Amniotic stem cell (primary cell): ENCODE measurements around the gene DTYMK.
"Not testable (repeated sequence)": the region's sequence is repeated elsewhere in the genome, so short reads cannot be mapped to it uniquely, and the experiment has no call there.

ENCODE experiments used
- DNase-seq: peaks from one replicate; lab custom pipeline; 2025; lab: John Stamatoyannopoulos, UW

Gene DTYMK

GRCh38 chr2:241672243-241673188 lies 14.1 kb downstream of the DTYMK start:
- DNase-seq, result no peak

DNA sequence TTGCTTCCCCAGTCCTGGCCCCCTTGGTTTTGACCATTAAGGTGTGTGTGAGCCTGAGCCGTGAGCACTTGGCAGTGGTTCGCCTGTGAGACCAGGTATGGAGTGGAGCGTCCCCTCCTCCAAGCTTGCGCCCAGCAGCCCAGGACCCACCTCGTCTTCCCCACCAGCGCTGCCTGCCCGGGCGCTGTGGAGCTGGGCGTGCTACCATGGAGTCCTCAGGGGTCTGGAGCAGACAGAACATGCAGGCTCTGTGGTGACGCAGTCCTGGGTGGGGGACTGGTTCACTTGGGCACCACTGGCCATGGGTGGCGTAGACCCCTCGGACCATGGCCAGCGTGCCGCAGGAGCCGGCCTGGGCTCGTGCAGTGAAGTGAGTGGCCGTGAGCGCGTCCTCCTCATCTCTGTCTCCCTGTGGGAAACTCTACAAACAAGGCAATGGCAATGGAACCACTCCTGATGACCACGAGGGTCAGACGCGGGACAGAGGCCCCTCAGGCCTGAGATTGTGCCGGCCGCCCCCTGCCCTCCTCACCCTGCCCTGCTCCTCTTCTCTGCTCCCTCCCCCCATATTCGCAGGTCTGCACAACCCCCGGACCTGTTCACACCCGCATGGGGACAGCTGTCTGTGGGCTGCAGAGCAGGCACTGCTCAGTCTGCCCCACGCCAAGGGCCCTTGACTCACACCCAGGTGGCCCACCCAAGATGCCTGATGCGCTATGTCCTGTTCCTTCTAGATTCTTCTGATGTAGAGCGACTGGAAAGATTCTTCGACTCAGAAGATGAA lies 15.0 kb downstream of the DTYMK start:
- no peak for DNase-seq

DNA sequence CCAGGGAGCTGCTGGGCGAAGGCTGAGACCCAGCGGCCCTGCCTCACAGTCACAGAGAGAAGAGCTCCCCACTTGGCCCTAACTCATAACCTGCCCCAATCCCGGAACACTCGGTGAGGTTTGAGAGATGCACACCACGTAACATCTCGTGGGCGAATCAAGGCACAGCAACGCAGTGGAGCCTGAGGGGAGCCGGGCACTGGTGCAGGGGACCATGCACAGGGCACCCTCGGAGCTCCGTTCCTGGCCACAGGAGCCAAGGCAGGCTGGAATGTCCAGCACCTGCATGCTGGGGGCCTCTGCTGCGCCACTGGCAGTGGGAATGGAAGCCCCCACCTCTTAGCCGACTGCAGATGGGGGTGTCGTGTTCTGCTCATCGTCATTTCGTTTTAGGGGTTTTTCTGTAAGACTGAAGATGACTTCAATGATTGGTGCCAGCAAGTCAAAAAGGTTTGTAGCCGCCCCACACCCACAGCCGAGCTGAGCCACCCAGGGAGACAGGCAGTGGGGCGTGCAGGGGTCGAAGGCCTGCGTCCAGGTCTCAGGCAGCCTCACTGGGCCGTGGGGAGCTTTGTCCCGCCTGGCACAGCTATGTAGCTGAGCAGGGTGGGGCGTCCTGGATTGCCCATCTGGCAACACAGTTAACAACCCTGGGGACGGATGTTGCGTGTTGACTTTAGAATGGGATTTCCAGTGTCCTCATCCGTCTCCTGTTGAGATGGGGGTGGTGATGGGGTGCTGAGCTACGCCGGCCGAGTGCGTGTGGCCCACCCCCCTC lies 16.1 kb downstream of the DTYMK start:
- DNase-seq, result no peak

DNA sequence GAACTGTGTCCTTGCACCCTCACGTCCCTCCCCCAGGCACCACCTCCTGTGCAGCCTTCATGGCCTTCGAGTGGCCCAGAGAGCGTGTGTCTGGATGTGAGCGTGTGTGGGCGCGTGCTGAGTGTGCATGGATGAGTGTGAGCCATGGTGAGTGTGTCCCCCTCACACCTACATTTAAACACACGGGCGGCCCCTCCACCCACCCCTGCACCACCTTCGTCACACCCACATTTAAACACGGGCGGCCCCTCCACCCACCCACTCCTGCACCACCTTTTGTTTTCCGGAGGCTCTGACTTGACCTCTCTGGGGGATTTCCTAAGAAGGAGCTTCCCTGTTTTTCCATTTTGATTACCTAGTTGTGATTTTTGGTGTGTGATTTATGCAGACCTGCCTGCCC lies 17.8 kb downstream of the DTYMK start:
- DNase-seq, result no peak

- no peak for DNase-seq
These were observed 18.3 kb downstream of the DTYMK start for GRCh38 chr2:241668354-241668753.

DNA sequence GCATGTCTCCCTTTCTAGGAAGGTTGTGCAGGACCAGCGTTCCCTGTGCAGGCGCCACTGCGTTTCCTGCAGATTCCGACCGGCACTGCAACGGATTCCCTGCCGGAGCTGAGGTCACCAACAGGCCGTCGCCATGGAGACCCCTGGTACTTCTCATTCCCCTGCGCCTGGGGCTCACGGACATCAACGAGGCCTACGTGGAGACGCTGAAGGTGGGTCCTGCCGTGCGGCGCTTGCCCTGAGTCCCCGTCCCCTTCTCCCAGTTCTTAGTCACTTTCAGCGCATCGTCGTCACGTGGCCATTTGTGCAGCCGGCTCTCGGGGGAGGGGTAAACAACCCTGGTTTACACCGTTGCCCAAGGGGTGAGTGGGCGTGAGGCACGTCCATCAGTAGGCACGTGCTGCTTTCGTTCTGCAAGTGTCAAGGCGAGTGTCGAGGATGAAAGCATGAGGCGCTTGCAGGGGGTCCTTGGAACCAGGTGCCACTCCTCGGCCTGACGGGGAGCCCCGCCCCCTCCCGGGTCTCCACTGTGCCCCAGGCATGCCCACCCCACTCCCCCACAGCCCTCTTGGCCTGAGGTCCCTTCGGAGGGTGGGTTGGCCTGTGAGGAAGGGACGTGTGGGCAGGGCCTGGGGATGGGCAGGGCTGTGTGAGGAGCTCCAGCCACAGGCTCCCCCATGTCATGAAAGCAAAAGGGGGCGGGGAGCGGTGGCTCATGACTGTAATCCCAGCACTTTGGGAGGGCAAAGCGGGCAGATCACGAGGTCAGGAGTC lies 19.8 kb downstream of the DTYMK start:
- DNase-seq, result no peak

- no peak for DNase-seq
These were observed 20.7 kb downstream of the DTYMK start for GRCh38 chr2:241665731-241666440.

DNA sequence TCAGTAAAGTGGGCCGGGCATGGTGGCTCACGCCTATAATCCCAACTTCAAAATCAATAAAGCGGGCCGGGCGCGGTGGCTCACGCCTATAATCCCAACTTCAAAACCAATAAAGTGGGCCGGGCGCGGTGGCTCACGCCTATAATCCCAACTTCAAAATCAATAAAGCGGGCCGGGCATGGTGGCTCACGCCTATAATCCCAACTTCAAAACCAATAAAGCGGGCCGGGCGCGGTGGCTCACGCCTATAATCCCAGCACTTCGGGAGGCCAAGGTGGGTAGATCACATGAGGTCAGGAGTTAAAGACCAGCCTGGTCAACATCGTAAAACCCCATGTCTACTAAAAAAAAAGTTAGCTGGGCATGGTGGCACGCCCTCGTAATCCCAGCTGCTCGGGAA lies 23.9 kb downstream of the DTYMK start:
- not testable (repeated sequence) for DNase-seq

GRCh38 chr2:241660593-241661213 lies 25.9 kb downstream of the DTYMK start:
- DNase-seq, result no peak

DNA sequence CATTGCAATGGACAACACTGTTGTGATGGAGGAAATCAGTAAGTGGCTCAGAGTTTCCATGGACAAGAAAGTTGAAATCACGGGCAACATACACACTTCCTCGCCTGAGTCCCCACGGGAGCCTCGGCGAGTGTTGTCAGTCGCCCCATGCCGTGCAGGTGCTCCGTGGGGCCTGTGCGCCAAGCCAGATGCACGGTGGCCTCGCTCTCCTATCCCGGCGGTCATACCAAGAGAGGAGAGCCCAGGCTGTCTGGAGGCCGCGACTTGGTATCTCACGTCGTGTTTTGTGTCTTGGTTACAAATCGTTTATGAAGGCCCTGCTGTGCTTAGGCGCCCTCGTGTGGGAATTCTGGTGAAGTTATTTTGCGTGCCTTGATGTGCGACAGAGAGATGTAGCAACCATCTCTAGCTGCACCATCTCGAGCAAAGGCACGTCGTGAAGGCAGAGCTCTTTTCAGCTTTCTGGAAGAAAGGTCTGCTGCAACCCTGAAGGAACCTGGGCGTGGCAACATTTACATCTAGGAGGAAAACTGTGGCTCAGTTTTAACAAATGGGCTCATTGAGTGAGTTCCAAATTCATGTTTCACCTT lies 27.4 kb downstream of the DTYMK start:
- DNase-seq, result no peak

- no peak for DNase-seq
These were observed 28.3 kb downstream of the DTYMK start for GRCh38 chr2:241658296-241658695.

DNA sequence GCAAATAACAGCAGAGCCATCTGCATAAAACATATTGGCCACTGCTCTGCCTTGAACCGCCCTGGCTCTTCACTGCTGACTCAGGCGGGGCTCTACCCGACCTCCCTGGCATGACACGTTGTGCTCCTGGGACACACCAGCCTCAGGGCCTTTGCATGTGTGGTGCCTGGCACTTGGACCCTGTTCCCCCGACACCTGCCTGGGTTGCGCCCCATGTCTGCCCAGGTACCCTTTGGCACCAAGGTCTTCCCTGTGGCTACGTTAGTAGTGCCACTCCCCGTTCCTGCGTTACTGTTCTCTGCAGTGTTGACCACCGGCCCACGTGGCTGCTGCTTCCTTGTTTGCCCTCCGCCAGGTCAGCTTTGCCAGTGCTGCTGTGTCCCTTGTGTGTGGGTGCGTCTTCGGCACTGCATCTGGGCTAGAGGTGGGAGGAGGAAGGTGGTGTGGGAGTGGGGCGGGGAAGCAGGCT lies 28.8 kb downstream of the DTYMK start:
- DNase-seq, result no peak

DNA sequence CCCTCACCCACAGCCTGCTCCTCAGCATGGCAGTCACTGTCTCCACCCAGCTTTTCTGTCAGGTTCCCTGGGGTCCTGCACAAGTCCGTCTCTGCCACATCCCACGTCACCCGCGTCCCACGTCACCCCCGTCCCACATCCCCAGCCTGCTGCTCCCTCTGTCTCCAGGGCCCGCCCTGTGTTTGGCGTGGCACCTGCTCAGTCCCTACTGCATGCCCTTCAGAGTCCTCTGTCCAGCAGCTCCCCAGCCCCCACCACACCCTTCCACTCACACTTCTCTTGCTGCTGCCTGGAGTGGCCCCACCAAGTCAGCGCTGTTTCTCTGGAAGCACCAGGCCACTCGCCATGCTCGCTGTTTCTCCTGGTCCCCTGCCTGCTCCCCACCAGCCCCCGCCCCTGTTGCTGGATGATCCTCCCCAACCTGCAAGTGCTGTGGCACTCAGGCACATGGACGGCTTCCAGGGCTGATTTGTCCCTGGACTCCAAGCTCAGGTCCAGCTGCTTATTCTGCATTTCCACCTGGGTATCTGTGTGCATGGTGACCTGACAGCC lies 30.3 kb downstream of the DTYMK start:
- DNase-seq, result no peak

DNA sequence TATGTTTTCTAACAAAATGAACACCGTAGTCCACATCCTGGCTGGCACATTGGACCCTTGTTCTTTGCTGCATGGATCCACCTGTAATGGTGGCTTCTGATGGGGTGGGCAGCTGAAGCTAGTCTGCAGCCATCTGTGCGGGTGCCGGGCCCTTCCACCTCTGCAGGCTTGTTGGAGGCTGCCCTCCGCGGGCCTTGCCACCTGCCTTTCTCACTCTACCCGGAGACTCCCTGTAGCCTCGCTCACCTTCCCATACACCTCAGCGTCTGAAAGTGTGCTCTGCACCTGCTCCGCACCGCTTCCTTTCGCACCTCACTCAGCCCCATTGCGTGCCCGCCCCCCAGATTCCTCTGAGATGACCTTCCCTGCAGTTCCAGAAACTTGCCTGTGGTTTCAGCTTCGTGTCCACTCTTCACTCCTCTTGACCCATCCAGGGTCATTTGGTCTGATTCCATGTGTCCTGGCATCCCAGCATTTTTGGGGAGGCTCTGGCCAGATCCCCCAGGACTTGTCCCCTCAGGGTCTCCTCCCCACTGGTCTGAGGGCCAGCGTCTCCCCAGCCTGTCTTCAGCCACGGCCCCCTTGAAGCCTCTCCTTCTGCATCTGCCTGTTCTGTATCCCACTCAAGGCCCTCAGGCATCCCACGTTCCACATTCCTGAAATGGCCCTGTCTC lies 31.0 kb downstream of the DTYMK start:
- no peak for DNase-seq

GRCh38 chr2:241654551-241654950 lies 32.1 kb downstream of the DTYMK start:
- no peak for DNase-seq

GRCh38 chr2:241653210-241653750 lies 33.3 kb downstream of the DTYMK start:
- no peak for DNase-seq

GRCh38 chr2:241652722-241653121 lies 33.9 kb downstream of the DTYMK start:
- no peak for DNase-seq

GRCh38 chr2:241652142-241652541 lies 34.5 kb downstream of the DTYMK start:
- DNase-seq, result no peak

GRCh38 chr2:241649927-241650326 lies 36.7 kb downstream of the DTYMK start:
- DNase-seq, result no peak
